ENCODE measurements around the gene PRMT1.

Gene PRMT1

DNA sequence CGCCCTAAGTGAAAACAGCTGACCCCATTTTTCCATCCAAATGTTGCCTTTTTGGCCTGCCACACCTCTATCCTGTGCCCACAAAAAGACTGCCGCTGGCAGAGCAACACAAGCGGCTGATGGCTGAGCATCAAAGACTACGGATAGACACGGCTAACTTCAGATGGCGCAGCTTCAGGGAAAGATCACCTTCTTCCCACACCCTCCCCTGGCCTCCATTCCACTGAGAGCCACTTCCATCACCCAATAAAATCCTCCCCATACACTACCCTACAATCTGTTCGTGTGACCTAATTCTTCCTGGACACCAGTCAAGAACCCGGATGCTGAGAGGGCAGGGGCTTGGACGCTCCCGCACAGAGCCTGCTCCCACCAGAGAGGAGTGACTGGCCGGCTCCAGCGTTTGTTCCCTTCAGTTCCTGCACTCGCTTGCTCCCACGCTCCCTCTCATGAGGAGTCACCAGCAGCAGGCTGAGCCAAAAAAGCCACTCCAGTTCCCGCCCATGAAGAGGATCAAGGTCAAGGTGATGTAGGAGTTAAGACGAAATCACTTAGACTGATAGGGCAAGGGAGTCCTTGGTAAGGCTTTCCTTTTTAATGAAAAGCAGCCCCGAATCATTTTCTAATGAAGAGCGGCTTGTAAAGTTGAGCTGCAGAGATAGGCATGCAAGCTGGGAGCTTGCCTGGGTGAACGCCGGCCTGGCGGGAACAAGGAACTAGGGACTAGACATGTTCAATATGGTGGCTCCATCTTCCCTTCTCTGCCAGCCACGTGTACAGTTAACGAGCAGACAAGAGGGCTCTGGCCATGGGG lies 50.4 kb downstream of the PRMT1 start:
- DNase-seq (ENCODE audit: low spot score), result no peak

DNA sequence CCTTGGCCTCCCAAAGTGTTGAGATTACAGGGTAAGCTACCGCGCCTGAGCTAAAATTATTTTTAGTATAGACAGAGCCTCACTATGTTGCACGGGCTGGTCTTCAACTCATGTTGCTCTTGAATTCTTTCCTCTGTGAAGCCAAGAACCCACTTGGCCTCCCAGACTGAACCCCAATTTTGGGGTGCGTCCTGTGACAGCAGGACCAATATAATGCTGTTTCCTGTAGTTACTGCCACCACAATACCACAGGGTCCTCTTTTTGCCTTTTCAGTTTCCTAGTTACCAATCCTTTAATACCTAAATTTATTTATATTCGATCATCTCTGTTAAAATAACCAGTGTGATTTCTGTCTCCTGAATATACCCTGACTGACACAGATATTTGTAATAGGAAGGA lies 53.1 kb downstream of the PRMT1 start:
- no peak for DNase-seq (ENCODE audit: low spot score)

All from NAMALWA (cell line).